ENCODE results near the gene MND1. TPM values are rescaled to one million over a fixed set of nuclear protein-coding genes. Genes with fewer than 3 reads are reported as not detected.

MND1 gene
- polyA plus RNA-seq (2013, experiment 1 of 2), result 45.7 TPM
- 51.7 TPM for polyA plus RNA-seq (2013, experiment 2 of 2)

GRCh38 chr4:153344131-153345011, at the start of gene MND1:
TSS of gene MND1 (plus strand) at chr4:153344688. CDS start at chr4:153344738, 50 bp downstream.
- Histone ChIP-seq H2BK15ac (ENCODE audit: low read length) (no peak within 1 kb of the TSS), H4K91ac (ENCODE audit: low read depth, low read length, poor library complexity) (no peak within 1 kb of the TSS), H3K18ac (ENCODE audit: low read length) (peak within 1 kb of the TSS; percentile 95), H3K9me3 (replicated peaks in 1 of 2; ENCODE audit: control insufficient read depth in 2 of 2, insufficient read depth in 1 of 2, low read depth in 1 of 2, low read length in 2 of 2) (no peaks in the 10 kb centered on the region), H3K4ac (ENCODE audit: low read length) (no peak within 1 kb of the TSS), H2BK120ac (ENCODE audit: low read depth, low read length) (peak within 1 kb of the TSS; percentile 94), H2BK12ac (ENCODE audit: low read length) (peak within 1 kb of the TSS; percentile 48), H4K8ac (ENCODE audit: low read depth, low read length) (no peak within 1 kb of the TSS), H2AK5ac (ENCODE audit: low read depth, low read length) (no peak within 1 kb of the TSS), H3K27ac (replicated peaks; ENCODE audit: low read length) (peak within 1 kb of the TSS; percentile 86), H3K23ac (ENCODE audit: low read depth, low read length, poor library complexity) (peak within 1 kb of the TSS; percentile 87), H3K9ac (ENCODE audit: low read depth, low read length, poor library complexity) (peak within 1 kb of the TSS; percentile 36), H3K14ac (ENCODE audit: low read length) (peak within 1 kb of the TSS; percentile 76), H3K36me3 (replicated peaks in 1 of 2; ENCODE audit: control insufficient read depth in 2 of 2, insufficient read depth in 2 of 2, low read length in 2 of 2) (peaks cover 4 to 24% of the 10 kb centered on the region in 2 donors), H3K4me1 (ENCODE audit: control insufficient read depth in 2 of 2, insufficient read depth in 1 of 2, low read depth in 1 of 2, low read length in 2 of 2) (peaks cover 5 to 7% of the 10 kb centered on the region in 2 donors), H2AFZ (ENCODE audit: low read length) (peak within 1 kb of the TSS; percentile 83), H2BK5ac (ENCODE audit: low read length) (peak within 1 kb of the TSS; percentile 93), H3K27me3 (ENCODE audit: control insufficient read depth in 3 of 3, insufficient read depth in 3 of 3, low read depth in 1 of 3, low read length in 3 of 3) (no peaks in the 10 kb centered on the region), H3K4me2 (ENCODE audit: insufficient read depth, low read length, poor library complexity, severe bottlenecking) (peak within 1 kb of the TSS; percentile 90), H3K79me1 (ENCODE audit: low read depth, low read length) (no peaks in the 10 kb centered on the region), H3K4me3 (ENCODE audit: low read length in 2 of 2) (peak within 1 kb of the TSS; percentile 55 to 91)
- WGBS, 2 donors (ENCODE audit: extremely low coverage in 2 of 2, insufficient read length in 2 of 2, insufficient replicate concordance in 1 of 2), result no CpG with 5 or more reads among the region's 86 CpGs
- DNase-seq (ENCODE audit: low spot score), result peak; percentile 92

GRCh38 chr4:153295131-153295755, 49.2 kb upstream of the MND1 start:
- no peak overlapping the region for H2BK15ac ChIP-seq (ENCODE audit: low read length)
- H3K4me3 ChIP-seq (ENCODE audit: low read length in 2 of 2), result no peak overlapping the region
- H3K79me1 ChIP-seq (ENCODE audit: low read depth, low read length), result no peaks in the 10 kb centered on the region
- no peak for DNase-seq (ENCODE audit: low spot score)
- no peak overlapping the region for H3K18ac ChIP-seq (ENCODE audit: low read length)
- H3K23ac ChIP-seq (ENCODE audit: low read depth, low read length, poor library complexity), result no peak overlapping the region
- H2BK5ac ChIP-seq (ENCODE audit: low read length), result no peak overlapping the region
- WGBS, 2 donors (ENCODE audit: extremely low coverage in 2 of 2, insufficient read length in 2 of 2, insufficient replicate concordance in 1 of 2), result no CpG with 5 or more reads among the region's 40 CpGs
- H3K9ac ChIP-seq (ENCODE audit: low read depth, low read length, poor library complexity), result peak overlapping the region; percentile 45
- H3K27me3 ChIP-seq (ENCODE audit: control insufficient read depth in 3 of 3, insufficient read depth in 3 of 3, low read depth in 1 of 3, low read length in 3 of 3), result no peaks in the 10 kb centered on the region
- H4K91ac ChIP-seq (ENCODE audit: low read depth, low read length, poor library complexity), result no peak overlapping the region
- peak overlapping the region; percentile 66 for H3K14ac ChIP-seq (ENCODE audit: low read length)
- no peak overlapping the region for H2BK120ac ChIP-seq (ENCODE audit: low read depth, low read length)
- H3K36me3 ChIP-seq (replicated peaks in 1 of 2; ENCODE audit: control insufficient read depth in 2 of 2, insufficient read depth in 2 of 2, low read length in 2 of 2), result peaks cover 37 to 100% of the 10 kb centered on the region in 2 donors
- H3K4ac ChIP-seq (ENCODE audit: low read length), result no peak overlapping the region
- H3K27ac ChIP-seq (replicated peaks; ENCODE audit: low read length), result no peak overlapping the region
- H2AK5ac ChIP-seq (ENCODE audit: low read depth, low read length), result no peak overlapping the region
- H3K9me3 ChIP-seq (replicated peaks in 1 of 2; ENCODE audit: control insufficient read depth in 2 of 2, insufficient read depth in 1 of 2, low read depth in 1 of 2, low read length in 2 of 2), result peaks cover 17 to 72% of the 10 kb centered on the region in 2 donors
- H3K4me1 ChIP-seq (ENCODE audit: control insufficient read depth in 2 of 2, insufficient read depth in 1 of 2, low read depth in 1 of 2, low read length in 2 of 2), result peaks cover 0 to 5% of the 10 kb centered on the region in 2 donors
- H3K4me2 ChIP-seq (ENCODE audit: insufficient read depth, low read length, poor library complexity, severe bottlenecking), result no peak overlapping the region
- H2BK12ac ChIP-seq (ENCODE audit: low read length), result no peak overlapping the region
- H4K8ac ChIP-seq (ENCODE audit: low read depth, low read length), result no peak overlapping the region
- H2AFZ ChIP-seq (ENCODE audit: low read length), result no peak overlapping the region

- H2BK15ac ChIP-seq (ENCODE audit: low read length), result no peak overlapping the region
Measured at GRCh38 chr4:153296040-153296823, 48.3 kb upstream of the MND1 start.

More at GRCh38 chr4:153296040-153296823, 48.3 kb upstream of the MND1 start:
- Histone ChIP-seq H3K4me2 (ENCODE audit: insufficient read depth, low read length, poor library complexity, severe bottlenecking) (no peak overlapping the region), H3K79me1 (ENCODE audit: low read depth, low read length) (no peaks in the 10 kb centered on the region), H3K14ac (ENCODE audit: low read length) (no peak overlapping the region), H4K91ac (ENCODE audit: low read depth, low read length, poor library complexity) (no peak overlapping the region), H2AFZ (ENCODE audit: low read length) (no peak overlapping the region), H2AK5ac (ENCODE audit: low read depth, low read length) (no peak overlapping the region), H3K9ac (ENCODE audit: low read depth, low read length, poor library complexity) (no peak overlapping the region), H3K23ac (ENCODE audit: low read depth, low read length, poor library complexity) (no peak overlapping the region), H3K27ac (replicated peaks; ENCODE audit: low read length) (no peak overlapping the region), H3K18ac (ENCODE audit: low read length) (peak overlapping the region; percentile 39), H3K4me3 (ENCODE audit: low read length in 2 of 2) (no peak overlapping the region), H2BK12ac (ENCODE audit: low read length) (no peak overlapping the region), H2BK120ac (ENCODE audit: low read depth, low read length) (no peak overlapping the region), H3K4ac (ENCODE audit: low read length) (no peak overlapping the region), H2BK5ac (ENCODE audit: low read length) (no peak overlapping the region), H3K4me1 (ENCODE audit: control insufficient read depth in 2 of 2, insufficient read depth in 1 of 2, low read depth in 1 of 2, low read length in 2 of 2) (peaks cover 0 to 5% of the 10 kb centered on the region in 2 donors), H3K9me3 (replicated peaks in 1 of 2; ENCODE audit: control insufficient read depth in 2 of 2, insufficient read depth in 1 of 2, low read depth in 1 of 2, low read length in 2 of 2) (peaks cover 19 to 74% of the 10 kb centered on the region in 2 donors), H4K8ac (ENCODE audit: low read depth, low read length) (no peak overlapping the region), H3K36me3 (replicated peaks in 1 of 2; ENCODE audit: control insufficient read depth in 2 of 2, insufficient read depth in 2 of 2, low read length in 2 of 2) (peaks cover 41 to 100% of the 10 kb centered on the region in 2 donors), H3K27me3 (ENCODE audit: control insufficient read depth in 3 of 3, insufficient read depth in 3 of 3, low read depth in 1 of 3, low read length in 3 of 3) (no peaks in the 10 kb centered on the region)
- no CpG with 5 or more reads among the region's 11 CpGs for WGBS, 2 donors (ENCODE audit: extremely low coverage in 2 of 2, insufficient read length in 2 of 2, insufficient replicate concordance in 1 of 2)
- no peak for DNase-seq (ENCODE audit: low spot score)
